K562 (cell line): ENCODE data around the gene ALKBH4. TPM values are rescaled to one million over a fixed set of nuclear protein-coding genes. Genes with fewer than 3 reads are reported as not detected.

Experiments
- ATAC-seq: fragments of 200-7000 bp; cut with Tn5 transposase; 3 replicates; pipeline ENCODE4 v1.9.1; 2020; ENCODE audit warnings: moderate library complexity
- BruUV-seq: library from RNA; stranded (reverse); fragments of 400-500 nt; replicated peaks from 2 replicates; lab custom pipeline; 2021; lab: Mats Ljungman, UMichigan
- CTCF ChIA-PET: fragments of 300-600 bp; formaldehyde crosslinking; extraction: SDS; loops from one replicate; lab custom pipeline; 2021; ENCODE audit warnings: low intra/inter-chr PET ratio; lab: Yijun Ruan, JAX
- POLR2A ChIA-PET: fragments of 300-600, 350-650 bp; sonication (Branson Sonifier 250); formaldehyde crosslinking; extraction: SDS; loops from one replicate; lab custom pipeline; 2021; ENCODE audit warnings: antibody characterized with exemption, inconsistent platforms; lab: Yijun Ruan, JAX
- DNase-seq, 4 experiments: peaks; one replicate each; pipeline versions ENCODE4 v3.0.0 to v3.0.0-alpha.2; 2011 to 2018; ENCODE audit warnings: low spot score in 3 of 4, mixed read lengths in 3 of 4; ENCODE audit errors: extremely low read depth in 1 of 4
- FAIRE-seq: peaks from 2 replicates; lab custom pipeline; 2011; peaks lifted over from hg19 to GRCh38; lab: Jason Lieb, UNC
- H2AFZ ChIP-seq: 2 replicates; pipeline ENCODE4 v1.6.0; 2011; ENCODE audit warnings: low read depth, low read length, control low read depth, inconsistent platforms
- H3K27ac ChIP-seq: fragments of 200-600 bp; 3 replicates; pipeline ENCODE4 v1.8.0; 2011; ENCODE audit warnings: low read depth, mild to moderate bottlenecking, control low read depth, inconsistent platforms, low read length, moderate library complexity, mixed read lengths; ENCODE audit errors: extremely low read depth
- H3K27me3 ChIP-seq, 2 experiments: fragments of 300-600 bp in 1 of 2; 2 replicates in 1 of 2; 3 replicates in 1 of 2; pipeline versions ENCODE4 v1.6.0 to v1.8.0; 2011; ENCODE audit warnings: inconsistent platforms in 2 of 2, low read length in 2 of 2, mild to moderate bottlenecking in 1 of 2, mixed read lengths in 1 of 2, moderate library complexity in 1 of 2; ENCODE audit not compliant: control insufficient read depth in 2 of 2, insufficient read depth in 2 of 2
- H3K36me3 ChIP-seq: fragments of 300-600 bp; 3 replicates; pipeline ENCODE4 v1.8.0; 2011; ENCODE audit warnings: mild to moderate bottlenecking, low read length, inconsistent platforms; ENCODE audit not compliant: control insufficient read depth, insufficient read depth
- H3K4me1 ChIP-seq, 2 experiments: fragments of 200-600 bp in 1 of 2; replicated peaks in 1 of 2; 2 replicates in 1 of 2; 3 replicates in 1 of 2; pipeline versions ENCODE4 v1.5.1 to v1.8.0; 2011; ENCODE audit warnings: inconsistent platforms in 2 of 2, low read length in 2 of 2, mild to moderate bottlenecking in 1 of 2, mixed read lengths in 1 of 2, moderate library complexity in 1 of 2; ENCODE audit not compliant: control insufficient read depth in 2 of 2, insufficient read depth in 2 of 2
- H3K4me2 ChIP-seq: 2 replicates; pipeline ENCODE4 v1.6.1; 2011; ENCODE audit warnings: low read length, control low read depth, inconsistent platforms, mixed read lengths; ENCODE audit not compliant: insufficient read depth
- H3K4me3 ChIP-seq: fragments of 200-600 bp; sonication (generic), shearing (Covaris generic); 2 replicates; pipeline ENCODE4 v1.5.1; 2016; ENCODE audit warnings: control low read depth, inconsistent platforms
- H3K79me2 ChIP-seq: fragments of 200-600 bp; 3 replicates; pipeline ENCODE4 v1.8.0; 2011; ENCODE audit warnings: low read length, inconsistent platforms; ENCODE audit not compliant: control insufficient read depth, insufficient read depth
- H3K9ac ChIP-seq, 2 experiments: 2 replicates each; pipeline versions ENCODE4 v1.6.0 to v1.6.1; 2011; ENCODE audit warnings: low read depth in 2 of 2, low read length in 2 of 2, control low read depth in 1 of 2, inconsistent platforms in 1 of 2, mild to moderate bottlenecking in 1 of 2, mixed read lengths in 1 of 2; ENCODE audit not compliant: insufficient read depth in 1 of 2
- H3K9me1 ChIP-seq: one replicate; pipeline ENCODE4 v1.6.0; 2011; ENCODE audit warnings: inconsistent platforms, mild to moderate bottlenecking, low read length, moderate library complexity; ENCODE audit not compliant: control insufficient read depth, insufficient read depth
- H3K9me3 ChIP-seq: replicated peaks from 2 replicates; pipeline ENCODE4 v1.5.1; 2011; ENCODE audit warnings: low read depth, low read length, inconsistent platforms; ENCODE audit not compliant: control insufficient read depth, insufficient read depth
- H4K20me1 ChIP-seq: replicated peaks from 2 replicates; pipeline ENCODE4 v1.6.1; 2011; ENCODE audit warnings: low read length, inconsistent platforms, mixed read lengths; ENCODE audit not compliant: control insufficient read depth, insufficient read depth
- BCL6 ChIP-seq: fragments of 250-450 bp; sonication (Bioruptor Pico); IDR thresholded peaks from 2 replicates; pipeline ENCODE4 v1.4.0; 2020
- CBFA2T3 ChIP-seq: fragments of 450-650 bp; IDR thresholded peaks from 2 replicates; pipeline ENCODE4 v1.6.1; 2017
- CBX3 ChIP-seq, 2 experiments: IDR thresholded peaks; 1 replicate in 1 of 2; 2 replicates in 1 of 2; pipeline ENCODE4 v1.6.1; 2012; ENCODE audit warnings: inconsistent platforms in 2 of 2, low read length in 2 of 2, borderline replicate concordance in 1 of 2, control low read depth in 1 of 2
- CREM ChIP-seq: IDR thresholded peaks from 2 replicates; pipeline ENCODE4 v1.6.1; 2014; ENCODE audit warnings: antibody characterized with exemption, low read depth
- HMGN3 ChIP-seq: IDR thresholded peaks from 2 replicates; pipeline ENCODE4 v1.6.1; 2011; ENCODE audit warnings: borderline replicate concordance, low read depth, mild to moderate bottlenecking, mixed read lengths, low read length; ENCODE audit not compliant: insufficient read length; ENCODE audit errors: extremely low read depth
- PHF20 ChIP-seq: fragments of 450-650 bp; IDR thresholded peaks from 2 replicates; pipeline ENCODE4 v1.6.1; 2018; ENCODE audit not compliant: partially characterized antibody
- RBFOX2 ChIP-seq: fragments of 200-400 bp; formaldehyde crosslinking; IDR thresholded peaks from 2 replicates; pipeline ENCODE4 v1.6.1; 2017; ENCODE audit warnings: low read depth, mild to moderate bottlenecking, low read length, moderate library complexity
- REST ChIP-seq, 2 experiments: fragments of 450-650 bp; formaldehyde crosslinking in 1 of 2; IDR thresholded peaks; 2 replicates each; pipeline versions ENCODE4 v1.4.0 to v1.6.1; 2014 to 2020; ENCODE audit warnings: mild to moderate bottlenecking in 2 of 2, borderline replicate concordance in 1 of 2, low read depth in 1 of 2
- RFX1 ChIP-seq: fragments of 450-650 bp; IDR thresholded peaks from 2 replicates; pipeline ENCODE4 v1.6.1; 2016; ENCODE audit warnings: mild to moderate bottlenecking, moderate library complexity
- TAF1 ChIP-seq: IDR thresholded peaks from 2 replicates; pipeline ENCODE4 v1.6.1; 2011; ENCODE audit warnings: mild to moderate bottlenecking, low read length, moderate library complexity; ENCODE audit not compliant: insufficient read depth, control insufficient read depth, severe bottlenecking; ENCODE audit errors: extremely low read depth
- TCF3 ChIP-seq: sonication (generic); formaldehyde crosslinking; IDR thresholded peaks from 2 replicates; pipeline ENCODE4 v1.4.0; 2020; ENCODE audit warnings: mild to moderate bottlenecking, missing genetic modification reagents
- ZNF174 ChIP-seq: fragments of 250-450 bp; sonication (Bioruptor Pico); IDR thresholded peaks from 2 replicates; pipeline ENCODE4 v1.4.0; 2020; ENCODE audit warnings: mild to moderate bottlenecking
- ZSCAN32 ChIP-seq: fragments of 450-650 bp; formaldehyde crosslinking; IDR thresholded peaks from 2 replicates; pipeline ENCODE4 v1.4.0; 2020; ENCODE audit warnings: mild to moderate bottlenecking, moderate library complexity
- WGBS: fragments of 100-300 bp; shearing (Covaris generic); methylation state at CpG from one replicate; pipeline ENCODE4 v1.1.6; 2016; ENCODE audit warnings: low coverage, mixed read lengths; ENCODE audit not compliant: insufficient coverage; ENCODE audit errors: missing lambda C conversion rate; 5-methylcytosine and 5-hydroxymethylcytosine counted together
- in situ Hi-C: fragments of 300-500 bp; cut with MboI; formaldehyde crosslinking; loops from 4 replicates; pipeline ENCODE4 v1.15.0; 2018; ENCODE audit warnings: inconsistent platforms, mixed read lengths
- intact Hi-C: fragments of 100-400 bp; cut with micrococcal nuclease; formaldehyde crosslinking; loops from 2 replicates; pipeline ENCODE4 v1.14.2; 2022
- polyA plus RNA-seq, 8 experiments: library from polyadenylated mRNA; depleted of rRNA in 4 of 8; stranded (reverse) in 5 of 8; unstranded in 3 of 8; fragments of >200 nt; fragmentation: Nextera tagmentation in 2 of 8; fragmentation: Illumina TruSeq in 1 of 8; extraction: Ambion mirVana in 2 of 8; extraction: Trizol in 1 of 8; gene quantifications; 2 replicates each; pipeline versions ENCODE4 v1.2.1 to v1.2.3, GENCODE V29; 2011 to 2014; ENCODE audit warnings: inconsistent platforms in 1 of 8, missing spikeins in 1 of 8
- total RNA-seq, 7 experiments: library from RNA; depleted of rRNA in 6 of 7; stranded (reverse); fragments of >200 nt in 6 of 7; fragmentation: Illumina TruSeq in 2 of 7; extraction: Trizol in 2 of 7; gene quantifications; 2 replicates each; pipeline versions ENCODE4 v1.2.1 to v1.2.3, GENCODE V29; 2011 to 2021; ENCODE audit warnings: low replicate concordance in 1 of 7

Gene ALKBH4
- total and polyA plus RNA-seq, 9 of the 15 experiments (the other 6 are each of a cell fraction or from before 2014, with no cell fraction given), result 4.6 to 21.4 (median 11.8) TPM

- 60% methylated on average over 31 of the region's 31 CpGs for WGBS
- BruUV-seq, result no TSS peak
- in situ Hi-C loops, result loop anchor here (25.0 kb wide), 2 partner anchors 90 to 190 kb away; partner anchors contain the start of genes POLR2J2, POLR2J3, SPDYE2 and SPDYE2B
- H3K27ac ChIP-seq, result no peak overlapping the region; the same call in 2 of the 3 replicates
- H3K36me3 ChIP-seq, result peaks cover 61% of the 10 kb centered on the region; the same call in 2 of the 3 replicates
- peaks cover 3% of the 10 kb centered on the region; the same call in 1 of the 2 replicates for H4K20me1 ChIP-seq
- no peak overlapping the region for H3K4me3 ChIP-seq
- no peak for FAIRE-seq
- ChIA-PET CTCF (no interaction called here), POLR2A (interaction anchor here (0.6 to 1.6 kb wide), 3 partner anchors 8 to 173 kb away, joined by 3 to 4 read pairs (median 3); partner anchors contain the start of gene ALKBH4)
- H3K27me3 ChIP-seq, result no peaks in the 10 kb centered on the region
- H3K9me1 ChIP-seq, result no peaks in the 10 kb centered on the region
- H3K79me2 ChIP-seq, result no peaks in the 10 kb centered on the region
- H2AFZ ChIP-seq, result no peak overlapping the region
- no peaks in the 10 kb centered on the region for H3K9me3 ChIP-seq
- intact Hi-C loops, result no loop called here
- peak in 3 of 4 experiments; percentile 47 to 67 (median 50) for DNase-seq
- peaks cover 0 to 46% of the 10 kb centered on the region in 2 experiments; a peak in 3 of 5 replicates for H3K4me1 ChIP-seq
- peak overlapping the region in 1 of 2 experiments; percentile 79; a peak in 2 of 4 replicates for H3K9ac ChIP-seq
- no peak overlapping the region for H3K4me2 ChIP-seq
- peak; percentile 65 for ATAC-seq
- TF ChIP-seq ZNF174 (CRISPR knock-in tag), result no peak
- TF ChIP-seq CBX3 (IDR thresholded peaks at IDR 0.05; ENCODE audit: borderline replicate concordance in 1 of 2, low read length in 2 of 2), result peak in 1 of 2 experiments; percentile 15; a peak in 1 of 3 replicates
- peak; percentile 37 for TF ChIP-seq CBFA2T3
- TF ChIP-seq TCF3 (CRISPR knock-in tag), result peak; percentile 31; the same call in 1 of the 2 replicates
- TF ChIP-seq CREM, result peak; percentile 83
- TF ChIP-seq PHF20, result no peak
- TF ChIP-seq HMGN3, result peak; percentile 38
- TF ChIP-seq TAF1, result no peak
- no peak for TF ChIP-seq REST (IDR thresholded peaks at IDR 0.05; ENCODE audit: borderline replicate concordance)
- TF ChIP-seq REST (CRISPR knock-in tag; IDR thresholded peaks at IDR 0.05; ENCODE audit: low read depth), result 0 out of 2 replicates have a peak, but pooled peaks have one; percentile 44
- no peak for TF ChIP-seq RFX1
- no peak for TF ChIP-seq BCL6 (CRISPR knock-in tag)
- no peak for TF ChIP-seq ZSCAN32
- peak; percentile 62 for TF ChIP-seq RBFOX2
Measured at GRCh38 chr7:102472126-102473041, 7.7 kb upstream of the ALKBH4 start.
